HCT116 (cell line): ENCODE results near the gene STKLD1. TPM values are rescaled to one million over a fixed set of nuclear protein-coding genes. Genes with fewer than 3 reads are reported as not detected.
"Not testable (repeated sequence)": the region's sequence is repeated elsewhere in the genome, so short reads cannot be mapped to it uniquely, and the experiment has no call there.

ENCODE experiments used
- ATAC-seq: fragments of 200-7000 bp; cut with Tn5 transposase; 2 replicates; pipeline ENCODE4 v1.9.1; 2020; ENCODE audit warnings: mild to moderate bottlenecking, moderate library complexity
- BruUV-seq: library from RNA; stranded (reverse); fragments of 400-500 nt; replicated peaks from 2 replicates; lab custom pipeline; 2021; lab: Mats Ljungman, UMichigan
- CTCF ChIA-PET: fragments of 300-600 bp; sonication (Branson Sonifier 250); formaldehyde crosslinking; loops from one replicate; lab custom pipeline; 2021; ENCODE audit warnings: antibody characterized with exemption; lab: Charles Lee
- POLR2A ChIA-PET: fragments of 300-600, 350-600 bp; sonication (Branson Sonifier 250); formaldehyde crosslinking; loops from one replicate; lab custom pipeline; 2021; ENCODE audit warnings: antibody characterized with exemption; lab: Charles Lee
- RAD21 ChIA-PET, 2 experiments: fragments of 300-600 bp; sonication (Branson Sonifier 250); formaldehyde crosslinking; loops; one replicate each; lab custom pipeline; 2023; ENCODE audit warnings: low total read pairs in 2 of 2; ENCODE audit not compliant: uncharacterized antibody in 2 of 2, unreplicated experiment in 2 of 2, low non-redundant PET in 1 of 2; lab: Charles Lee
- DNase-seq: peaks from one replicate; pipeline ENCODE4 v3.0.0-alpha.2; 2010; ENCODE audit warnings: low read depth, low spot score
- H2AFZ ChIP-seq: fragments of 200-600 bp; shearing (Covaris generic), sonication (generic); 2 replicates; pipeline ENCODE4 v1.6.1; 2017; ENCODE audit warnings: low read depth, mixed run types, mixed read lengths, antibody characterized with exemption, low read length; ENCODE audit not compliant: poor library complexity, severe bottlenecking
- H3K27ac ChIP-seq: 2 replicates; pipeline ENCODE4 v1.5.1; 2012; ENCODE audit warnings: low read depth, low read length
- H3K27me3 ChIP-seq: fragments of 200-600 bp; sonication (generic); 2 replicates; pipeline ENCODE4 v1.6.1; 2016; ENCODE audit warnings: mixed run types, low read length, mixed read lengths; ENCODE audit not compliant: insufficient read depth
- H3K36me3 ChIP-seq, 2 experiments: fragments of 200-500 bp in 1 of 2; fragments of 200-600 bp in 1 of 2; sonication (Bioruptor generic) in 1 of 2; sonication (generic) in 1 of 2; 2 replicates each; pipeline versions ENCODE4 v1.5.1 to v1.6.1; 2014 to 2016; ENCODE audit warnings: low read length in 2 of 2, inconsistent platforms in 1 of 2, mixed read lengths in 1 of 2, mixed run types in 1 of 2; ENCODE audit not compliant: insufficient read depth in 2 of 2, control insufficient read depth in 1 of 2
- H3K4me1 ChIP-seq, 2 experiments: fragments of 200-600 bp in 1 of 2; sonication (generic) in 1 of 2; 2 replicates each; pipeline versions ENCODE4 v1.5.1 to v1.6.1; 2012 to 2017; ENCODE audit warnings: low read length in 2 of 2, inconsistent platforms in 1 of 2, mild to moderate bottlenecking in 1 of 2, mixed read lengths in 1 of 2, mixed run types in 1 of 2, moderate library complexity in 1 of 2; ENCODE audit not compliant: insufficient read depth in 2 of 2, control insufficient read depth in 1 of 2
- H3K4me2 ChIP-seq: fragments of 200-600 bp; sonication (generic); 2 replicates; pipeline ENCODE4 v1.6.1; 2017; ENCODE audit warnings: mixed run types, low read length, mixed read lengths
- H3K4me3 ChIP-seq, 2 experiments: fragments of 200-600 bp in 1 of 2; sonication (generic) in 1 of 2; replicated peaks in 1 of 2; 2 replicates each; pipeline ENCODE4 v1.5.1; 2011 to 2016; ENCODE audit warnings: low read length in 2 of 2, control low read depth in 1 of 2, low read depth in 1 of 2, mild to moderate bottlenecking in 1 of 2, mixed read lengths in 1 of 2, mixed run types in 1 of 2
- H3K79me2 ChIP-seq: fragments of 200-600 bp; sonication (generic); 2 replicates; pipeline ENCODE4 v1.6.1; 2017; ENCODE audit warnings: mild to moderate bottlenecking, mixed run types, low read length, moderate library complexity, mixed read lengths; ENCODE audit not compliant: insufficient read depth
- H3K9ac ChIP-seq: fragments of 200-600 bp; sonication (generic); 2 replicates; pipeline ENCODE4 v1.6.1; 2016; ENCODE audit warnings: low read length, mixed read lengths
- H3K9me2 ChIP-seq: fragments of 200-600 bp; sonication (generic), shearing (Covaris generic); 2 replicates; pipeline ENCODE4 v1.6.1; 2017; ENCODE audit warnings: mixed run types, mild to moderate bottlenecking, moderate library complexity; ENCODE audit not compliant: insufficient read depth
- H3K9me3 ChIP-seq, 2 experiments: fragments of 200-500 bp in 1 of 2; fragments of 200-600 bp in 1 of 2; sonication (Bioruptor generic) in 1 of 2; sonication (generic) in 1 of 2; 2 replicates each; pipeline ENCODE4 v1.6.1; 2014 to 2017; ENCODE audit warnings: low read length in 2 of 2, mixed read lengths in 2 of 2, inconsistent platforms in 1 of 2, low read depth in 1 of 2, mild to moderate bottlenecking in 1 of 2, mixed run types in 1 of 2, moderate library complexity in 1 of 2; ENCODE audit not compliant: control insufficient read depth in 1 of 2, insufficient read depth in 1 of 2
- H4K20me1 ChIP-seq: fragments of 200-600 bp; sonication (generic), shearing (Covaris generic); 2 replicates; pipeline ENCODE4 v1.6.1; 2017; ENCODE audit warnings: mixed run types, mild to moderate bottlenecking, moderate library complexity; ENCODE audit not compliant: insufficient read depth
- CBX3 ChIP-seq: IDR thresholded peaks from 2 replicates; pipeline ENCODE4 v1.6.1; 2012; ENCODE audit warnings: low read depth
- CTCF ChIP-seq, 3 experiments: fragments of 200-600 bp in 1 of 3; sonication (generic) in 1 of 3; IDR thresholded peaks in 2 of 3; conservative IDR thresholded peaks in 1 of 3; 2 replicates each; pipeline ENCODE4 v1.5.1; 2012 to 2017; ENCODE audit warnings: low read depth in 2 of 3, low read length in 2 of 3, antibody characterized with exemption in 1 of 3, borderline replicate concordance in 1 of 3, control low read depth in 1 of 3, mild to moderate bottlenecking in 1 of 3, mixed read lengths in 1 of 3, mixed run types in 1 of 3, moderate library complexity in 1 of 3; ENCODE audit not compliant: insufficient read depth in 1 of 3
- YY1 ChIP-seq: IDR thresholded peaks from 2 replicates; pipeline ENCODE4 v1.6.1; 2011; ENCODE audit warnings: low read length, low read depth, moderate library complexity, mild to moderate bottlenecking; ENCODE audit not compliant: insufficient replicate concordance; ENCODE audit errors: extremely low read depth
- intact Hi-C: fragments of 100-400 bp; cut with micrococcal nuclease; formaldehyde crosslinking; loops from 2 replicates; pipeline ENCODE4 v1.10.0; 2022
- total RNA-seq: library from RNA; stranded (reverse); gene quantifications from one replicate; pipeline ENCODE4 v1.2.1, GENCODE V29; 2021; ENCODE audit not compliant: unreplicated experiment

STKLD1 gene
- total RNA-seq, 1 experiment from 2014 or later: 0.37 TPM

GRCh38 chr9:133375724-133376654 lies at the start of gene STKLD1, which contains the start of gene SURF4 (continued):
- TF ChIP-seq YY1 (peak; percentile 51), CTCF (IDR thresholded peaks at IDR 0.05 in 2 of 3, conservative IDR thresholded peaks at IDR 0.05 in 1 of 3; ENCODE audit: borderline replicate concordance in 1 of 3, insufficient read depth in 1 of 3, low read depth in 2 of 3, low read length in 2 of 3) (no peak), CBX3 (no peak)

DNA sequence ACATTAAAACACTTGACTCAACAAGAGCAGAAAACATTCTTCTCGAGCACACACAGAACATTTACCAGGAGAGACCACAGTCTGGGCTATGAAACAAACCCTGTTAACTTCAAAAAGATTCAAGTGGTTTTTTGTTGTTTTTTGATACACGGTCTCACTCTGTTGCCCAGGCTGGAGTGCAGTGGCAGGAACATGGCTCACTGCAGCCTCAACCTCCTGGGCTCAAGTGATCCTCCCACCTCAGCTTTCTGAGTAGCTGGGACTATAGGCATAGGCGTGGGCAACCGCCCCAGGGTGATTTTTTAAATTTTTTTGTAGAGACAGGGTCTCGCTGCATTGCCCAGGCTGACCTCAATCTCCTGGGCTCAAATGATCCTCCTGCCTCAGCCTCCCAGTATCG lies 49.1 kb upstream of the STKLD1 start:
- H2AFZ ChIP-seq, H3K79me2 ChIP-seq, H3K9me3 ChIP-seq, H3K27me3 ChIP-seq, H3K9me2 ChIP-seq, ATAC-seq, RAD21 ChIA-PET, H3K9ac ChIP-seq, H3K27ac ChIP-seq, H3K4me3 ChIP-seq, BruUV-seq, POLR2A ChIA-PET, H3K4me1 ChIP-seq, DNase-seq, H3K4me2 ChIP-seq, H4K20me1 ChIP-seq: not testable (repeated sequence)
- peaks cover 13 to 14% of the 10 kb centered on the region in 2 experiments; a peak in 3 of 4 replicates for H3K36me3 ChIP-seq
- intact Hi-C loops: loop anchor here (5.0 kb wide), 1 partner anchor 75 kb away; no protein-coding TSS in a partner anchor
- CTCF ChIA-PET: interaction anchor here (0.9 kb wide), 1 partner anchor 141 kb away, joined by 3 read pairs; no protein-coding TSS in a partner anchor
